HG02759 (cell line): ENCODE data around the gene PROC.

Source experiments
- ATAC-seq: cut with Tn5 transposase; IDR thresholded peaks from one replicate; pipeline ENCODE4 v1.9.1; 2021; ENCODE audit warnings: mild to moderate bottlenecking, moderate library complexity; ENCODE audit not compliant: unreplicated experiment

Gene PROC

GRCh38 chr2:127453392-127454171 is 35.4 kb downstream of the PROC start:
- ATAC-seq: no peak

- ATAC-seq: no peak
Measured at GRCh38 chr2:127454595-127455565, 36.7 kb downstream of the PROC start.

- ATAC-seq: no peak
Measured at GRCh38 chr2:127455566-127456493, 37.6 kb downstream of the PROC start.

GRCh38 chr2:127456960-127457359 is 38.7 kb downstream of the PROC start:
- ATAC-seq: no peak

GRCh38 chr2:127462461-127462860 is 44.2 kb downstream of the PROC start:
- ATAC-seq: no peak

GRCh38 chr2:127463155-127463991 is 45.1 kb downstream of the PROC start:
- no peak for ATAC-seq

- no peak for ATAC-seq
Measured at GRCh38 chr2:127464470-127465257, 46.4 kb downstream of the PROC start.

- no peak for ATAC-seq
Measured at GRCh38 chr2:127465258-127465657, 47.0 kb downstream of the PROC start.

GRCh38 chr2:127469051-127469450 is 50.8 kb downstream of the PROC start:
- no peak for ATAC-seq

- ATAC-seq: no peak
Measured at GRCh38 chr2:127469974-127470373, 51.7 kb downstream of the PROC start.

GRCh38 chr2:127471286-127471988 is 53.2 kb downstream of the PROC start:
- ATAC-seq: no peak

GRCh38 chr2:127472268-127472667 is 54.0 kb downstream of the PROC start:
- no peak for ATAC-seq

GRCh38 chr2:127475788-127476187 is 57.6 kb downstream of the PROC start:
- no peak for ATAC-seq
